PFSK-1 (cell line): ENCODE measurements around the gene MPDU1.

Experiments
- FOXP2 ChIP-seq: optimal IDR thresholded peaks from 2 replicates; pipeline ENCODE3; 2011; ENCODE audit warnings: borderline replicate concordance, control low read depth, inconsistent platforms; ENCODE audit not compliant: insufficient read depth; ENCODE audit errors: extremely low read length, extremely low read depth
- POLR2AphosphoS5 ChIP-seq: IDR thresholded peaks from 2 replicates; pipeline ENCODE4 v1.6.1; 2012; ENCODE audit warnings: low read depth, mild to moderate bottlenecking, control low read depth, low read length, moderate library complexity
- SIN3A ChIP-seq: IDR thresholded peaks from 2 replicates; pipeline ENCODE4 v1.6.1; 2012; ENCODE audit warnings: mild to moderate bottlenecking, low read length, moderate library complexity, borderline replicate concordance; ENCODE audit not compliant: insufficient read depth
- TAF1 ChIP-seq: IDR thresholded peaks from 2 replicates; pipeline ENCODE4 v1.6.1; 2012; ENCODE audit warnings: low read length, control low read depth, borderline replicate concordance; ENCODE audit not compliant: insufficient read depth
- TF ChIP-seq, protein P1 (sequence below), 2 experiments: IDR thresholded peaks; 2 replicates each; pipeline versions ENCODE4 v1.6.1 to v1.8.0; 2011 to 2012; ENCODE audit warnings: low read depth in 2 of 2, low read length in 2 of 2, control low read depth in 1 of 2, inconsistent platforms in 1 of 2, mild to moderate bottlenecking in 1 of 2, moderate library complexity in 1 of 2; ENCODE audit not compliant: insufficient read depth in 1 of 2

The MPDU1 gene

DNA sequence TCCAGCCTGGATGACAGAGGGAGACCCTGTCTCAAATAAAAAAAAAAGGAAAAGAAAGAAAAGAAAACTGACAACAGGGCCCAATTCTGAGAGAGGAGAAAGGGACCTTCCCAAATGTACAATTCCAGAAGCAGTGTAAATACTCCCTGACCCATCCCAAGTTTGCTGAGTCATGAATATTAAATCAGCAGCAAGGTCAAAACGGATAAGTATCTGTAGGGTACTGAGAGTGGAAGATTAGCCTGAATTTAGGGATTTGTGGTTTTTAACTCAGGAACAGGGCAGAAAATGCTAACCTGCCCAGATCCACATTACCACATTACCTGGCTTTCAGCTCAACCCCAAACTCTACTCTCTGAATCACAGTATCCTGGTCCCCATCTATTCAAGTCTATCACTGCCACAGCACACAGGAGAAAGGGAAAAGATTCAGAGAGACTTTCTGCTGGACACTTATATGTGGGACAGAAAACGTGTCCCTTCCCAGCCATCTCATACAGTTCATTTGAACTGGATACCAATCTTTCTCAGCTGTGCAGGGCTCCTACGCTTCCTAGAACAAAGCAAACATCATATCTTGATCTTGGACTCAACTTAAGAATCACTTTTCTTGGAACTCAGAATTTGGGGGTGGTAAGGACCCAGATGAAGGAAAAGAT lies 28.1 kb downstream of the MPDU1 start:
- no peak for TF ChIP-seq POLR2AphosphoS5

DNA sequence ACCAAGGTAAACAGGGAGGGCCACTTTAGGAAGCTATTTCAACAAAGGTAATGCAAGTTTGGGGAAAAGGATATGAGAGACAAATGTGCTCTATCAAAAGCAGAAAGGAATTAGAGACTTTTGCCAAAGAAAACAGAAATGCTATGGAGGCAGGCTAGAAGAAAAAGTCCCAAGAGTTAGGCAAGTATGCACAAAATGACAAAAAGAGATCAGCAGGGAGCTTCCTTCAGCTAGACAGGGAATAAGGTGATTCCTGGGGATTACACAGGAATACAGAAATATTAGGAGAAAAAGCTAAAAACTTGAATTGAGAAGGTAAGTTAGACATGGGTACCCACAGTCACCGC lies 28.6 kb downstream of the MPDU1 start:
- TF ChIP-seq FOXP2 (no peak), POLR2AphosphoS5 (no peak), TAF1 (no peak), SIN3A (no peak)
- TF ChIP-seq, protein P1, sequence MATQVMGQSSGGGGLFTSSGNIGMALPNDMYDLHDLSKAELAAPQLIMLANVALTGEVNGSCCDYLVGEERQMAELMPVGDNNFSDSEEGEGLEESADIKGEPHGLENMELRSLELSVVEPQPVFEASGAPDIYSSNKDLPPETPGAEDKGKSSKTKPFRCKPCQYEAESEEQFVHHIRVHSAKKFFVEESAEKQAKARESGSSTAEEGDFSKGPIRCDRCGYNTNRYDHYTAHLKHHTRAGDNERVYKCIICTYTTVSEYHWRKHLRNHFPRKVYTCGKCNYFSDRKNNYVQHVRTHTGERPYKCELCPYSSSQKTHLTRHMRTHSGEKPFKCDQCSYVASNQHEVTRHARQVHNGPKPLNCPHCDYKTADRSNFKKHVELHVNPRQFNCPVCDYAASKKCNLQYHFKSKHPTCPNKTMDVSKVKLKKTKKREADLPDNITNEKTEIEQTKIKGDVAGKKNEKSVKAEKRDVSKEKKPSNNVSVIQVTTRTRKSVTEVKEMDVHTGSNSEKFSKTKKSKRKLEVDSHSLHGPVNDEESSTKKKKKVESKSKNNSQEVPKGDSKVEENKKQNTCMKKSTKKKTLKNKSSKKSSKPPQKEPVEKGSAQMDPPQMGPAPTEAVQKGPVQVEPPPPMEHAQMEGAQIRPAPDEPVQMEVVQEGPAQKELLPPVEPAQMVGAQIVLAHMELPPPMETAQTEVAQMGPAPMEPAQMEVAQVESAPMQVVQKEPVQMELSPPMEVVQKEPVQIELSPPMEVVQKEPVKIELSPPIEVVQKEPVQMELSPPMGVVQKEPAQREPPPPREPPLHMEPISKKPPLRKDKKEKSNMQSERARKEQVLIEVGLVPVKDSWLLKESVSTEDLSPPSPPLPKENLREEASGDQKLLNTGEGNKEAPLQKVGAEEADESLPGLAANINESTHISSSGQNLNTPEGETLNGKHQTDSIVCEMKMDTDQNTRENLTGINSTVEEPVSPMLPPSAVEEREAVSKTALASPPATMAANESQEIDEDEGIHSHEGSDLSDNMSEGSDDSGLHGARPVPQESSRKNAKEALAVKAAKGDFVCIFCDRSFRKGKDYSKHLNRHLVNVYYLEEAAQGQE (IDR thresholded peaks at IDR 0.05; ENCODE audit: insufficient read depth in 1 of 2, low read depth in 2 of 2, low read length in 2 of 2) = no peak

DNA sequence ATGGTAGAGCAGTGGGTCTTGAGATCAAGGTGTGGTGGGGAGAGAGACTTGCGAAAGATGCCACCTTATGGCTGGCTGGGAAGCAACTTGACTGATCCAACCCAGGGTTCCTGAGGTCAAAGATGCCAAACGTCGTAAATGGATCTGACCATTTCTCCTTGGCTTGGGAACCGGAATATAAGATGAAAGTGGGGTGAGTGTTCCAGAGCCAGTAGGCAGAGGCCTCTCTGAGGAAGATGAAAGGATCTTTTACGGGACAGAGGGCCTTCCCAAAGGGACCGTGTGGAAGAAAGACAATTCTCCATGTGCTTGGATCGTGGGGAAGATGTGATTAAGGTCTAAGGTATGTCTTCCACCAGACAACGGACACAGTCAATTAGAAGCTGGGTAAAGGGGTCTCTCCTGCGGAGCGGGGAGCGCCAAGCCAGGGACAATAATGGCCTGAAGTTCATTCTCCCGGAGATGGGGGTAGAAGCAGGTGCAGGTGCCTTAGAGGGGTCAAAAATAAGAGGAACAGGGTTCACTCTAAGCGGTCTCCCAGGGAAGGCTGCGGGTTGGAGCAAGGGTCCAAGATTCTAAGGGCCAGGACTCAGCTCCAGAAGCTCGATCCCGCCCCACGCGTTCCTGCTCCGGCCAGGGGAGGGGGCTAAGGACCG lies 30.2 kb downstream of the MPDU1 start:
- TF ChIP-seq, protein P1 (IDR thresholded peaks at IDR 0.05; ENCODE audit: insufficient read depth in 1 of 2, low read depth in 2 of 2, low read length in 2 of 2) = no peak
- no peak for TF ChIP-seq POLR2AphosphoS5
- TF ChIP-seq SIN3A = no peak; the same call in 1 of the 2 replicates
- TF ChIP-seq TAF1 = no peak
- TF ChIP-seq FOXP2 = no peak

DNA sequence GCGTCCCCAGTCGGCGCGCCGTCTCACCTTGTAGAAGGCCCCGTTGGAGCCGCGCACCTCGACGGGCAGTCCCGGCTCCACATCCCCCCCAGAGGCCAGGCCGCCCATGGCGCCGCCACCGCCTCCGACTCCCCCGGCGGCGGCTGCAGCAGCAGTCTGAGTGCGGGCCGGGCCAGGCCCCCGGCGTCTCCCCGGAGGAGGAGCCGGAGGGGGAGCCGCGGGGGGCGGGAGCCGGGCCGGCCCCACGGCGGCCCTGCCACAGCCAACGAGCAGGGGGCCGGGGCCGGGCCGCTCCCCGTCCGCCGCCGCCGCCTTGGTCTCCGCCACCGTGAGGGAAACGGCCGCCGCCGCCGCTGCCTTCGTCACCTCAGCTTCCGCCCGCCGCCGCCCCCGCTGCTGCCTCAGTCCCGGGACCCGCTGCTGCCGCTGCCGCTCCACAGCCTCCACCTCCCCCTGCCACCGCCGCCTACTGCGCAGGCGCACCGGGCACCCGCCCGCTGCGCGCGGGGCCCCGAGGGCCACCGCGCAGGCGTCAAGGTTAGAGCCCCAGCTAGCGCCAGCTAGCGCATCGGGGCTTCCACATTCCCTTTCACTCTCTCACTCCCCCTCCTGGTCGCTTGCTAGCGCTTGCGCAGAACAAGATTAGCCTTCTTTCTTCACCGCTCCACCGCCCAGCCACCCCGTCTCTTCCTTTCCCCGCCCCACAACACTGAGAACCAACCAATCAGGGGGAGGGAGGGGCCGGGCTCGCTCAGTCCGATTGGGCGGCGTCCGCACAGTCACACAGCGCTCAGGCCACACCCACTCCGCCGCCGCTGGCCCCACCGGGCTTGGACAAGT lies 31.0 kb downstream of the MPDU1 start, which contains the start of gene FXR2:
FXR2 (minus strand) TSS at position 473 of the 840 bp plus-strand sequence; CDS start at position 108, 365 bp downstream.
- TF ChIP-seq SIN3A (0 out of 2 replicates have a peak, but pooled peaks have one; percentile 72), POLR2AphosphoS5 (peak; percentile 77), FOXP2 (peak; percentile 54), TAF1 (peak; percentile 83)
- TF ChIP-seq, protein P1 (IDR thresholded peaks at IDR 0.05; ENCODE audit: insufficient read depth in 1 of 2, low read depth in 2 of 2, low read length in 2 of 2) = no peak

GRCh38 chr17:7615265-7615747 lies 31.7 kb downstream of the MPDU1 start:
- TF ChIP-seq FOXP2 = peak; percentile 21
- TF ChIP-seq, protein P1 (IDR thresholded peaks at IDR 0.05; ENCODE audit: insufficient read depth in 1 of 2, low read depth in 2 of 2, low read length in 2 of 2) = no peak
